Epithelial cell of esophagus (primary cell): ENCODE results near the gene ECPAS.
"Not testable (repeated sequence)": the region's sequence is repeated elsewhere in the genome, so short reads cannot be mapped to it uniquely, and the experiment has no call there.

Source experiments
- DNase-seq: peaks from one replicate; pipeline ENCODE4 v3.0.0; 2010; ENCODE audit warnings: low read depth
- H3K4me3 ChIP-seq: 2 replicates; pipeline ENCODE4 v1.5.1; 2011; ENCODE audit warnings: mild to moderate bottlenecking, low read length, control low read depth
- TF ChIP-seq, protein P1 (sequence below): IDR thresholded peaks from 2 replicates; pipeline ENCODE4 v1.5.1; 2011; ENCODE audit warnings: low read depth, mild to moderate bottlenecking, low read length, control low read depth, inconsistent platforms; ENCODE audit not compliant: insufficient read depth; ENCODE audit errors: missing control alignments

The ECPAS gene

DNA sequence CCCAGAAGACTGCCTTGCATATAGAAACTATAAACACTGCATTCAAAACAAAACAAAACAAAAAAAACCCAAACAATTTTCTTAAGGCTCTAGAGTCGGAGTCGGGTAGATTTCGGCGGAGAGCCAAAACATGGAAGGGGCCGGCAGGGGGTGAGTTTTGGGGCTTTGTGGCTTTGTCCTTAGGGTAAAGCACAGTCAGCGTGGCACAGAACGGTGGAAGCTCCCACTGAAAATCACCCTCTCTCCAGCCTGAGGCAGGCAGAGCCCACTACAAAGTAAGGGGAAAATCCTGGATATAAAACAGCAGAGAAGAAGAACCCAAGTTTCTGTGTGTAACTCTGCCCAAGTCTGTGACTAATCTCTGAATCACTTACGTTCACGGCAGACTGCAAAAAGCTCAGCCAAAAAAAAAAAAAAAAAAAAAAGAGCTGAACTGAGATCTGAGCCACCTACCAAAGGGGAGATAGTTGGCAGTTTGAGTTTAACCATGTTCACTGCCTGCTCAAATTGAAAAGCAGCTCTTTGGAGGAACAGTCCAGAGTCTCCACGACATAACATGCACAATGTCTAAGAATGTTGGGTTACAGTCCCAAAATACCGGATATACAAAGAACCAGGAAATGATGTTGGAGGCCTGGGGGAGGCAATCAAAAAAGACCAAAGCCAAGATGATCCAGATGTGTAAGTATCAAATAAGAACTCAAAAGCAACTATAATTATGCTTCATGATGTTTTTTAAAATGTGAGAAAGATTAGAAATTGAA lies 127.5 kb downstream of the ECPAS start:
- peak; percentile 84 for DNase-seq
- TF ChIP-seq, protein P1, sequence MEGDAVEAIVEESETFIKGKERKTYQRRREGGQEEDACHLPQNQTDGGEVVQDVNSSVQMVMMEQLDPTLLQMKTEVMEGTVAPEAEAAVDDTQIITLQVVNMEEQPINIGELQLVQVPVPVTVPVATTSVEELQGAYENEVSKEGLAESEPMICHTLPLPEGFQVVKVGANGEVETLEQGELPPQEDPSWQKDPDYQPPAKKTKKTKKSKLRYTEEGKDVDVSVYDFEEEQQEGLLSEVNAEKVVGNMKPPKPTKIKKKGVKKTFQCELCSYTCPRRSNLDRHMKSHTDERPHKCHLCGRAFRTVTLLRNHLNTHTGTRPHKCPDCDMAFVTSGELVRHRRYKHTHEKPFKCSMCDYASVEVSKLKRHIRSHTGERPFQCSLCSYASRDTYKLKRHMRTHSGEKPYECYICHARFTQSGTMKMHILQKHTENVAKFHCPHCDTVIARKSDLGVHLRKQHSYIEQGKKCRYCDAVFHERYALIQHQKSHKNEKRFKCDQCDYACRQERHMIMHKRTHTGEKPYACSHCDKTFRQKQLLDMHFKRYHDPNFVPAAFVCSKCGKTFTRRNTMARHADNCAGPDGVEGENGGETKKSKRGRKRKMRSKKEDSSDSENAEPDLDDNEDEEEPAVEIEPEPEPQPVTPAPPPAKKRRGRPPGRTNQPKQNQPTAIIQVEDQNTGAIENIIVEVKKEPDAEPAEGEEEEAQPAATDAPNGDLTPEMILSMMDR = no peak
- no peak overlapping the region for H3K4me3 ChIP-seq

DNA sequence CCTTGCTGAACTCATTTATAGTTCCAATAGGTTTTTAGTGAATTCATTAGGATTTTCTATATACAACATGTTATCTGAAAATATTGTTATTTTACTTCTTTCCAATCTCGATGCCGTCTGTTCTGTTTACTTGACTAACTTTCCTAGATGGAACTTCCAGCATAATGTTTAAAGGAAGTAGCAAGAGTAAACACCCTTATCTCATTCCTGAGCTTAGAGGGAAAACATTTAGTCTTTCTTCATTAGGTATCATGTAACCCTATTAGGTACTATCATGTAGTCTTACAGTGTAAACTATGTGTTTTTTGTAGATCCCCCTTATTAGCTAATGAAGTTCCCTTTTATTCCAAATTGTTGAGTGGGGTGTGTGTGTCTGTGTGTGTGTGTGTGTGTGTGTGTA lies 131.6 kb downstream of the ECPAS start:
- no peak overlapping the region for H3K4me3 ChIP-seq
- DNase-seq = no peak
- TF ChIP-seq, protein P1 = no peak

DNA sequence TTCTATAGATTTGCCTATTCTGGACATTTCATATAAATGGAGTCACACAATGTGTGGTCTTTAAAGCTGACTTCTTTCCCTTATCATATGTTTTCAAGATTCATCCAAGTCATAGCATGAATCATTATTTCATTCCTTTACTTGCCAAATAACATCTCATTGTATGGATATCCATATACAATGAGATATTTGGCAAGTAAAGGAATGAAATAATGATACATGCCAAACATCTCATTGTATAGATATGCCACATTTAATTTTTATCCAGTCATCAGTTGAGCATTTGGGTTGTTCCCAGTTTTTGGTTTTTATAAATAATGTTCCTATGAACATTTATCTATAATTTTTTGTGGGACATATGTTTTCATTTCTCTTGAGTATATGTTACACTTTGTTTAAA lies 133.6 kb downstream of the ECPAS start:
- TF ChIP-seq, protein P1 = no peak
- peak; percentile 16 for DNase-seq
- no peak overlapping the region for H3K4me3 ChIP-seq

DNA sequence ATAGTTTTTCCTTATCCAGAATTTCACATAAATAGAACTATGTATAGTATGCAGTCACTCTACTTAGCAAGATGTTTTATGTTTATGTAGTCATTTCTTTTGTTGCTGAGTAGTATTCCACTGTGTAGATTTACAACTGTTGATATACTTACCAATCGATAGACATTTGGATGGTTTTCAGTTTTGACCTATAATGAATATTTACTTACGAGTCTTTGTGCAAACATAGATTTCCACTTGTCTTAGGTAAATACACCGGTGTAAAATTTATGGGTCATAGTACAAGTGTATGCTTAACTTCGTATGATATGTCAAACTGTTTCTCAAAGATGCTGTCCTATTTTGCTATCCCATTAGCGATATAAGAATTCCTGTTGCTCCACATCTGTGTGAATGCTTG lies 134.4 kb downstream of the ECPAS start:
- TF ChIP-seq, protein P1 = no peak
- DNase-seq = no peak
- H3K4me3 ChIP-seq = no peak overlapping the region

DNA sequence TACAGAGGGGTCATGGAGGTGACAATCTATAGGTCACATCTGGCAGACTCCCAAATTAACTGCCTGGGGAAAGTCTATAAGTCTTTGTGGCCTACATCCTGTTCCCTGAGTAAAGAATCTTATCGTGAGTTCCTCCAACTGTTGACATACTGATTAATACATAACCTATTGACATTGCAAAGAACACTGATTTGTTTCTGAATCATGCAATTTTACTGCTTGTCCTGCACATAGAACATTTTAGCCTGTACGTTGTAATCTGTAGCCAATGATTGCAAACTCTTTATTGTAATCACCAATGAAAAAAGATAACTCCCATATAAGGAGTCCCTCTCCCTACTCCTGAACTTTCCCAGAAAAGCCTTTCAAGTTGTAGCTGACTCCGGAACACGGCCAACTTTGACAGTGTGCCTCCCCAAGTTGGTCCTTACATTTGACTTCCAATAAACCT lies 135.3 kb downstream of the ECPAS start:
- peak; percentile 58 for DNase-seq
- H3K4me3 ChIP-seq = no peak overlapping the region
- TF ChIP-seq, protein P1 = no peak

DNA sequence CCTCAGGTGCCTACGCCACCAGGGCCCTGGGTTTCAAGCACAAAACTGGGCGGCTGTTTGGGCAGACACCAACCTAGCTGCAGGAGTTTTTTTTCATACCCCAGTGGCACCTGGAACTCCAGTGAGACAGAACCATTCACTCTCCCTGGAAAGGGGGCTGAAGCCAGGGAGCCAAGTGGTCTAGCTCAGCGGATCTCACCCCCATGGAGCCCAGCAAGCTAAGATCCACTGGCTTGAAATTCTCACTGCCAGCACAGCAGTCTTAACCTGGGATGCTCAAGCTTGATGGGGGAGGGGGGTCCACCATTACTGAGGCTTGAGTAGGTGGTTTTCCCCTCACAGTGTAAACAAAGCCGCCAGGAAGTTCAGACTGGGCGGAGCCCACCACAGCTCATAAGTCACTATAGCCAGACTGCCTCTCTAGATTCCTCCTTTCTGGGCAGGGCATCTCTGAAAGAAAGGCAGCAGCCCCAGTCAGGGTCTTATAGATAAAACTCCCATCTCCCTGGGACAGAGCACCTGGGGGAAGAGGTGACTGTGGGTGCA lies 149.8 kb downstream of the ECPAS start:
- DNase-seq = peak; percentile 12

DNA sequence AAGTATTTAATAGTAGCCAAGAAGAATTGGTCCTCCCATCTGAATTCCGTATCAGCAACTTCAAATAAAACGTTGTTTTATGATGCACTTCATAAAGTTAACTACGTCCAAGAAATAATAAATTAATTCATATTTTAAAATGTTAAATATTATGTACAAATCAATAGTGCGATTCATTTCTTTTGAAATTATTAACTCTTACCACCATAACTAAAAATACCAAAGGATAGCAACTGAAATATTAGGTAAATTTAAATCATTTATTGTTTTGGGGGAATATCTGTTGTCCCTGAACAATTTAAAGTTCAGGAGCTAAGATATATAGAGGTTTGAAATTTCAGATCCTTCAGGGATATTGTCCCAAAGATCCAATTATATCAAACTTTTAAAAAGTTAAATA lies 154.1 kb downstream of the ECPAS start, which contains the start of gene OR2K2:
Gene OR2K2 (minus strand): TSS at position 101 of the 400 bp plus-strand sequence. CDS start 1,791 bp downstream, outside the sequence.
- no peak for DNase-seq
- no peak within 1 kb of the TSS for H3K4me3 ChIP-seq
- TF ChIP-seq, protein P1 = no peak

More for the DNA sequence above, 149.8 kb downstream of the ECPAS start:
- not testable (repeated sequence) for H3K4me3 ChIP-seq
